ENCODE measurements around the gene ZNF165. TPM values are rescaled to one million over a fixed set of nuclear protein-coding genes. Genes with fewer than 3 reads are reported as not detected.

Gene ZNF165
- total and polyA plus RNA-seq, 8 donors: 2.4 to 4.2 (median 3.2) TPM

Other genes starting within 250 kb of the ZNF165 start
- gene OR2B2, start 168.2 kb upstream of the ZNF165 start, total RNA-seq: not detected
- gene OR2B2, start 168.2 kb upstream of the ZNF165 start, polyA plus RNA-seq (ENCODE audit: insufficient read length in 6 of 6): not detected
- not detected for gene OR2B6, start 123.3 kb upstream of the ZNF165 start, total RNA-seq
- under 1 TPM in 5 of 6 donors, not detected in 1; 0.17 to 0.49 (median 0.30) TPM for gene OR2B6, start 123.3 kb upstream of the ZNF165 start, polyA plus RNA-seq (ENCODE audit: insufficient read length in 6 of 6)
- 1 to 10 TPM; 3.0 to 4.6 TPM for gene ZSCAN16, start 44.0 kb downstream of the ZNF165 start, total RNA-seq
- 10 to 100 TPM in 5 of 6 donors, 1 to 10 TPM in 1; 8.9 to 12.0 (median 10.3) TPM for gene ZSCAN16, start 44.0 kb downstream of the ZNF165 start, polyA plus RNA-seq (ENCODE audit: insufficient read length in 6 of 6)
- gene ZKSCAN8, start 61.3 kb downstream of the ZNF165 start, total RNA-seq: 10 to 100 TPM; 14.1 to 15.4 TPM
- 10 to 100 TPM; 40.5 to 50.2 (median 45.6) TPM for gene ZKSCAN8, start 61.3 kb downstream of the ZNF165 start, polyA plus RNA-seq (ENCODE audit: insufficient read length in 6 of 6)
- 10 to 100 TPM; 10.6 to 12.3 TPM for gene ZSCAN9, start 144.7 kb downstream of the ZNF165 start, total RNA-seq
- gene ZSCAN9, start 144.7 kb downstream of the ZNF165 start, polyA plus RNA-seq (ENCODE audit: insufficient read length in 6 of 6): 10 to 100 TPM; 34.6 to 39.8 (median 37.1) TPM
- gene ZKSCAN4, start 171.7 kb downstream of the ZNF165 start, total RNA-seq: 1 to 10 TPM; 4.9 to 5.4 TPM
- gene ZKSCAN4, start 171.7 kb downstream of the ZNF165 start, polyA plus RNA-seq (ENCODE audit: insufficient read length in 6 of 6): 10 to 100 TPM; 10.8 to 13.4 (median 11.9) TPM
- gene NKAPL, start 178.7 kb downstream of the ZNF165 start, total RNA-seq: 1 to 10 TPM; 1.0 to 1.5 TPM
- gene NKAPL, start 178.7 kb downstream of the ZNF165 start, polyA plus RNA-seq (ENCODE audit: insufficient read length in 6 of 6): 1 to 10 TPM in 5 of 6 donors, under 1 TPM in 1; 0.87 to 1.3 (median 1.1) TPM
- gene ZSCAN26, start 186.6 kb downstream of the ZNF165 start, total RNA-seq: 1 to 10 TPM; 9.6 to 9.9 TPM
- 10 to 100 TPM; 34.4 to 50.2 (median 40.3) TPM for gene ZSCAN26, start 186.6 kb downstream of the ZNF165 start, polyA plus RNA-seq (ENCODE audit: insufficient read length in 6 of 6)
- 1 to 10 TPM; 3.8 to 4.6 TPM for gene PGBD1, start 201.0 kb downstream of the ZNF165 start, total RNA-seq
- gene PGBD1, start 201.0 kb downstream of the ZNF165 start, polyA plus RNA-seq (ENCODE audit: insufficient read length in 6 of 6): 10 to 100 TPM; 12.4 to 15.3 (median 12.8) TPM